H1 (cell line): ENCODE data around the gene PLEKHA1. TPM values are rescaled to one million over a fixed set of nuclear protein-coding genes. Genes with fewer than 3 reads are reported as not detected.

Source experiments
- CTCF ChIA-PET: fragments of 300-600 bp; sonication (Branson Sonifier 250); formaldehyde crosslinking; loops from one replicate; lab custom pipeline; 2021; ENCODE audit not compliant: partially characterized antibody; lab: Charles Lee
- POLR2A ChIA-PET: fragments of 300-600 bp; sonication (Branson Sonifier 250); formaldehyde crosslinking; loops from one replicate; lab custom pipeline; 2021; ENCODE audit warnings: inconsistent platforms; ENCODE audit not compliant: partially characterized antibody; lab: Charles Lee
- DNase-seq, 2 experiments: peaks; one replicate each; pipeline versions ENCODE4 v3.0.0 to v3.0.0-alpha.2; 2010 to 2022; ENCODE audit warnings: low spot score in 2 of 2, low read depth in 1 of 2, mixed read lengths in 1 of 2
- FAIRE-seq: peaks from 2 replicates; lab custom pipeline; 2011; peaks lifted over from hg19 to GRCh38; lab: Jason Lieb, UNC
- H2AFZ ChIP-seq: 2 replicates; pipeline ENCODE4 v1.8.1; 2012; ENCODE audit warnings: low read length, inconsistent platforms
- H2AK5ac ChIP-seq: 2 replicates; pipeline ENCODE4 v1.6.1; 2013; ENCODE audit warnings: low read depth, low read length
- H2BK120ac ChIP-seq: replicated peaks from 2 replicates; pipeline ENCODE3; 2013; ENCODE audit warnings: low read depth, low read length, inconsistent platforms
- H2BK12ac ChIP-seq: 2 replicates; pipeline ENCODE4 v1.6.1; 2013; ENCODE audit warnings: low read depth, low read length
- H2BK15ac ChIP-seq: 2 replicates; pipeline ENCODE4 v1.6.1; 2013; ENCODE audit warnings: low read length
- H2BK20ac ChIP-seq: 2 replicates; pipeline ENCODE4 v1.6.1; 2013; ENCODE audit warnings: low read length
- H2BK5ac ChIP-seq: 2 replicates; pipeline ENCODE4 v1.6.1; 2013; ENCODE audit warnings: low read depth, low read length
- H3K14ac ChIP-seq: 2 replicates; pipeline ENCODE4 v1.6.1; 2013; ENCODE audit warnings: inconsistent platforms; ENCODE audit not compliant: insufficient read length
- H3K18ac ChIP-seq: 2 replicates; pipeline ENCODE4 v1.6.1; 2013; ENCODE audit warnings: low read length; ENCODE audit errors: extremely low read depth
- H3K23ac ChIP-seq: 2 replicates; pipeline ENCODE4 v1.6.1; 2013; ENCODE audit warnings: inconsistent platforms; ENCODE audit not compliant: insufficient read length
- H3K23me2 ChIP-seq: 2 replicates; pipeline ENCODE4 v1.6.1; 2013; ENCODE audit warnings: low read depth, low read length
- H3K27ac ChIP-seq: 2 replicates; pipeline ENCODE4 v1.6.1; 2011; ENCODE audit warnings: low read depth, low read length, inconsistent platforms
- H3K27me3 ChIP-seq, 4 experiments: replicated peaks in 1 of 4; 1 replicate in 1 of 4; 2 replicates in 3 of 4; pipeline versions ENCODE4 v1.6.1 to v1.8.1; 2011 to 2013; ENCODE audit warnings: low read length in 3 of 4, mild to moderate bottlenecking in 3 of 4, inconsistent platforms in 2 of 4, mixed read lengths in 2 of 4, moderate library complexity in 1 of 4; ENCODE audit not compliant: control insufficient read depth in 3 of 4, insufficient read depth in 3 of 4; ENCODE audit errors: extremely low read depth in 1 of 4
- H3K36me3 ChIP-seq, 4 experiments: 2 replicates each; pipeline versions ENCODE4 v1.6.1 to v1.8.1; 2011 to 2013; ENCODE audit warnings: mild to moderate bottlenecking in 4 of 4, low read length in 3 of 4, moderate library complexity in 2 of 4, control low read depth in 1 of 4, inconsistent platforms in 1 of 4; ENCODE audit not compliant: insufficient read depth in 4 of 4, control insufficient read depth in 2 of 4
- H3K4ac ChIP-seq: replicated peaks from 2 replicates; pipeline ENCODE3; 2013; ENCODE audit warnings: low read length, low read depth, mixed read lengths, inconsistent platforms; ENCODE audit not compliant: insufficient read length
- H3K4me1 ChIP-seq, 4 experiments: replicated peaks in 1 of 4; 1 replicate in 1 of 4; 2 replicates in 3 of 4; pipeline versions ENCODE4 v1.6.1 to v1.8.1; 2011 to 2013; ENCODE audit warnings: low read length in 3 of 4, inconsistent platforms in 2 of 4, mixed read lengths in 1 of 4; ENCODE audit not compliant: insufficient read depth in 4 of 4, control insufficient read depth in 3 of 4
- H3K4me2 ChIP-seq, 2 experiments: 2 replicates each; pipeline versions ENCODE4 v1.6.1 to v1.8.1; 2011 to 2013; ENCODE audit warnings: low read depth in 2 of 2, low read length in 2 of 2, control low read depth in 1 of 2, inconsistent platforms in 1 of 2, mild to moderate bottlenecking in 1 of 2; ENCODE audit not compliant: insufficient read depth in 1 of 2
- H3K4me3 ChIP-seq, 4 experiments: fragments of 200-600, 300-600 bp in 1 of 4; sonication (generic), shearing (Covaris generic), sonication (Bioruptor Twin) in 1 of 4; 2 replicates each; pipeline versions ENCODE4 v1.5.1 to v1.8.1; 2011 to 2016; ENCODE audit warnings: low read length in 4 of 4, low read depth in 3 of 4, control low read depth in 2 of 4, inconsistent platforms in 2 of 4, mild to moderate bottlenecking in 2 of 4, mixed read lengths in 1 of 4, moderate library complexity in 1 of 4; ENCODE audit not compliant: insufficient read depth in 2 of 4; ENCODE audit errors: extremely low read depth in 1 of 4
- H3K56ac ChIP-seq: replicated peaks from 2 replicates; pipeline ENCODE3; 2013; ENCODE audit warnings: low read depth, mild to moderate bottlenecking, mixed read lengths, low read length, inconsistent platforms; ENCODE audit not compliant: insufficient read length
- H3K79me1 ChIP-seq: 2 replicates; pipeline ENCODE4 v1.6.1; 2013; ENCODE audit warnings: low read depth, low read length, control low read depth
- H3K79me2 ChIP-seq, 2 experiments: 2 replicates each; pipeline versions ENCODE4 v1.6.1 to v1.8.1; 2012 to 2013; ENCODE audit warnings: low read length in 2 of 2, mild to moderate bottlenecking in 2 of 2, inconsistent platforms in 1 of 2; ENCODE audit not compliant: insufficient read depth in 2 of 2, control insufficient read depth in 1 of 2
- H3K9ac ChIP-seq, 4 experiments: replicated peaks in 1 of 4; 1 replicate in 1 of 4; 2 replicates in 3 of 4; pipeline versions ENCODE4 v1.6.1 to v1.8.1; 2011 to 2013; ENCODE audit warnings: low read depth in 3 of 4, low read length in 3 of 4, control low read depth in 2 of 4, mild to moderate bottlenecking in 2 of 4, moderate library complexity in 2 of 4, inconsistent platforms in 1 of 4; ENCODE audit errors: extremely low read depth in 1 of 4
- H3K9me3 ChIP-seq, 2 experiments: 2 replicates each; pipeline versions ENCODE4 v1.6.1 to v1.8.1; 2012 to 2013; ENCODE audit warnings: mild to moderate bottlenecking in 2 of 2, moderate library complexity in 2 of 2, control low read depth in 1 of 2, inconsistent platforms in 1 of 2, low read depth in 1 of 2, low read length in 1 of 2, mixed read lengths in 1 of 2; ENCODE audit not compliant: insufficient read depth in 2 of 2
- H4K20me1 ChIP-seq, 2 experiments: replicated peaks in 1 of 2; 2 replicates each; pipeline versions ENCODE3 to v1.8.1; 2011 to 2013; ENCODE audit warnings: inconsistent platforms in 2 of 2, low read length in 2 of 2, mild to moderate bottlenecking in 1 of 2; ENCODE audit not compliant: insufficient read depth in 2 of 2, control insufficient read depth in 1 of 2
- H4K5ac ChIP-seq: 2 replicates; pipeline ENCODE4 v1.6.1; 2013; ENCODE audit warnings: low read length, low read depth, mixed read lengths, inconsistent platforms; ENCODE audit not compliant: insufficient read length
- H4K8ac ChIP-seq: 2 replicates; pipeline ENCODE4 v1.8.0; 2013; ENCODE audit warnings: mild to moderate bottlenecking, moderate library complexity, low read length, inconsistent platforms; ENCODE audit not compliant: insufficient read depth; ENCODE audit errors: extremely low read depth
- H4K91ac ChIP-seq: replicated peaks from 2 replicates; pipeline ENCODE3; 2013; ENCODE audit warnings: low read length, mixed read lengths, inconsistent platforms; ENCODE audit not compliant: insufficient read length
- RAD21 ChIP-seq, 2 experiments: IDR thresholded peaks in 1 of 2; conservative IDR thresholded peaks in 1 of 2; 2 replicates each; pipeline ENCODE4 v1.6.1; 2011; ENCODE audit warnings: low read depth in 2 of 2, low read length in 2 of 2, improper control_type of control experiment in 1 of 2, inconsistent platforms in 1 of 2, mild to moderate bottlenecking in 1 of 2, moderate library complexity in 1 of 2
- WGBS, 2 experiments: shearing (Covaris generic) in 1 of 2; methylation state at CpG; one replicate each; pipeline versions ENCODE4 v1.1.6 to v1.1.7; 2013 to 2015; ENCODE audit warnings: low lambda C conversion rate in 2 of 2, mixed read lengths in 2 of 2, inconsistent platforms in 1 of 2, low coverage in 1 of 2, missing lambda C conversion rate in 1 of 2; ENCODE audit not compliant: insufficient replicate concordance in 2 of 2, insufficient coverage in 1 of 2, insufficient read length in 1 of 2; ENCODE audit errors: extremely low coverage in 1 of 2, missing lambda C conversion rate in 1 of 2; 5-methylcytosine and 5-hydroxymethylcytosine counted together
- polyA plus RNA-seq, 7 experiments: library from polyadenylated mRNA; depleted of rRNA in 3 of 7; stranded (reverse) in 5 of 7; unstranded in 2 of 7; fragments of >200 nt in 5 of 7; fragments of 200-250 nt in 2 of 7; gene quantifications; 1 replicate in 5 of 7; 2 replicates in 1 of 7; 4 replicates in 1 of 7; pipeline versions ENCODE4 v1.2.1 to v1.2.3, GENCODE V29; 2011 to 2013; ENCODE audit warnings: missing spikeins in 2 of 7, mixed read lengths in 2 of 7
- total RNA-seq: library from RNA; stranded (reverse); fragmentation: NEBNext Ultra II Directional; extraction: Animal tissue kit (Norgen Biotek cat#: 25700); gene quantifications from 2 replicates; pipeline ENCODE4 v1.2.1, GENCODE V29; 2021

Gene PLEKHA1
- total and polyA plus RNA-seq, 2 of the 8 experiments (the other 6 are each of a cell fraction or from before 2014, with no cell fraction given) = 15.6 to 39.7 TPM

DNA sequence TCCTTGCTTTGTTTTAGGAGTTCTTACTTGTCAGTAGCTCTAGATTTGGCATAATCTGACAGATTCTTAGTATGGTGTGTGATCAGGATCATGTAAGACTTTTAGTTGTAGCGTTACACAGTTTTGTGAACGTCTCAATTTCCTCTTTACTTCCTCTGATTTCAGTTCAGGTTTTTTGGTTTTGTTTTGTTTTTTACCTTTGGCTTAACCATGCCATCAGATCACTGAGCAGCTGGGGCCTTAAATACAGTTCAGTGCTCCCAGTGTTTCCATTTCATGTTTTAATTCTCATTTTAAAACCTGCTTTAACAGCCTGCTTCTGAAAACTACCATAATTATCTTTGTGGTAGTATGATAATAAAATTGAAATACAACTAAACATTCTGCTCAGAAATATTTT lies 52.8 kb downstream of the PLEKHA1 start:
- POLR2A ChIA-PET = no interaction called here
- Histone ChIP-seq H3K36me3 (peaks cover 0 to 23% (median 6%) of the 10 kb centered on the region in 4 experiments; a peak in 5 of 8 replicates), H2BK5ac (no peak overlapping the region), H2BK15ac (no peak overlapping the region), H4K8ac (no peak overlapping the region), H2AFZ (no peak overlapping the region)
- CTCF ChIA-PET = no interaction called here
- no peak for TF ChIP-seq RAD21 (IDR thresholded peaks at IDR 0.05 in 1 of 2, conservative IDR thresholded peaks at IDR 0.05 in 1 of 2; ENCODE audit: low read depth in 2 of 2, low read length in 2 of 2)
- TF ChIP-seq, all 59 proteins: peak for 0
- Histone ChIP-seq H3K9ac (no peak overlapping the region), H3K9me3 (no peaks in the 10 kb centered on the region), H3K79me1 (no peaks in the 10 kb centered on the region; the same call in 1 of the 2 replicates), H3K79me2 (no peaks in the 10 kb centered on the region), H4K91ac (no peak overlapping the region), H3K56ac (no peak overlapping the region), H3K4ac (no peak overlapping the region), H3K27ac (no peak overlapping the region), H3K14ac (no peak overlapping the region), H4K5ac (no peak overlapping the region), H2BK20ac (no peak overlapping the region), H3K4me1 (no peaks in the 10 kb centered on the region), H3K4me2 (no peak overlapping the region), H2AK5ac (no peak overlapping the region), H3K18ac (no peak overlapping the region), H3K23me2 (no peaks in the 10 kb centered on the region), H3K27me3 (no peaks in the 10 kb centered on the region), H2BK12ac (no peak overlapping the region), H3K4me3 (no peak overlapping the region), H2BK120ac (no peak overlapping the region), H4K20me1 (no peaks in the 10 kb centered on the region), H3K23ac (no peak overlapping the region)
- no peak for DNase-seq
- FAIRE-seq = no peak
- 92% methylated on average over 2 of the region's 2 CpGs; no CpG with 5 or more reads in 1 of the 2 experiments for WGBS, 2 experiments
